ENCODE data around the gene VSTM2B.

The VSTM2B gene

DNA sequence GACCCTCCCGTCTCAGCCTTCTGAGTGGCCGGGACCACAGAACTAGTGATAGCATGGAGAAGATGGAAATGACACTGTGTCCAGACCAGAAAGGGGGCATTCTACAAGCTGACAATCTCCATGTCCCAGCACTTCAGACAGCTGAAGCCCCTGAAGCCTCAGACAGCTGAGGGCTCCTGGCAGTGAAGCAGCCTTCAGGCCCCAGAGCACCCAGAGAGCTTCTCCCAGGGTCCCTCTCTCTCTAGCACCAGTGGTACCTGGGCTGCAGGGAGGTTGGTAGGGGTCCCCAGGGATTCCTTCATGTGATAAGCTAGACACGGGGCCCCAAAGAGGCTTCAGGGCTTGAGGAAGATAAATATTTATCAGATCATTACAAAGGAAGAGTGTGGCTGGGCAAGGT is 72.7 kb downstream of the VSTM2B start:
- peak; percentile 24 for DNase-seq

DNA sequence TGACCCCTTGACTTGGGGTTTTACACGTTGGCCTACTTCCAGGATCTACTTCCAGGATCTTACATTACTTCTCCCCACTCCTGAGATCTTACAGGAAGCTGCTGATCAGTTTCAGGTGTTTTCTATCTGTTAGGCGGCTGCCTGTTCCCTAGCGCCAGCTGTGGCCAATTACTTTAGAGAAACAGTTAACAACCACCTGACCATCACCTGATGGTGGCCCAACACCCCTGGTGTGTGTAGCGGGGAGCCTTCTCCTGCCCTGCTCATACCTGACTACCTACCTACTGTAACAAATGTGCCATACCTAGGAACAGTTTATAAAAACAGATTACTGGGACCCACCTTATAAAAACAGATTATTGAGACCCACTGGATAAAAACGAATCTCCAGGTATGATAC is 77.5 kb downstream of the VSTM2B start:
- DNase-seq = no peak

DNA sequence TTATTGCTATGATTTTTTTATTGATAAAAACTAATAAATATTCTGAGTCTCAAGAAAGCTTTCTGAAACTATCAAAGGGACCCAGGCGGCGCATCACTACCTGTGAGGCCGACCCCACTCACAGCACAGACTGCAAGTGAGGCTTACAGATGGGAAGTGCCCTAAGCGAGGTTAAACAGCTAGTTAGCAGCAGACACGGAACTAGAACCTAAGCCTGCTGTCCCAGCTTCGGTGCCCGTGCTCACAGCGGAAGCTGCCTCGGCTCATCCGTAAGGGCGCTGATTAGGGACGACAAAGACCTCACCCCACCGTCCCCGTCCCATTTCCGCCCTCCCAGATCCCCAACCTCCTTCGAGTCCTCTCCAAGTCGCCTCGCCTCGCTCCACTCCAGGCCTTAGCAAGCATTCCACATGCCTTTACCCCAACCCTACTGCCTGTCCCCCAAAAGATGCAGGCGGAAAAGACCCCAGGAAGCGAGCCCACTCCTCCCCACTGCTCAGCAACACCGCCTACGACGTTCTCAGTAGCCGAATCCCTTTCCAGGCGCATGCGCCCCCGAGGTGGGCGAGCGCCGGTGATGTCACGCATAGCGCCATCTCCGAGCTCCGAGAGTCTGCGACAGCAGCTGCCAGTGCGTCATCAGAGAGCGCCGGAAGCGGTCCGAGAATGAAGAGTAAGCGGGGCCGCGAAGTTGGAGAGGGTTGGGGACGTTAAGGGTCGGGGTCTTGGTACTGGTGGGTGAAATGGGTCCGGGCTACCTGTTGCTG is 80.0 kb downstream of the VSTM2B start, which contains the start of gene POP4:
Gene POP4, plus strand, starts transcription at position 631 of the 767 bp plus-strand sequence. Its CDS starts 36 bp downstream, at position 667.
- peak; percentile 100 for DNase-seq

DNA sequence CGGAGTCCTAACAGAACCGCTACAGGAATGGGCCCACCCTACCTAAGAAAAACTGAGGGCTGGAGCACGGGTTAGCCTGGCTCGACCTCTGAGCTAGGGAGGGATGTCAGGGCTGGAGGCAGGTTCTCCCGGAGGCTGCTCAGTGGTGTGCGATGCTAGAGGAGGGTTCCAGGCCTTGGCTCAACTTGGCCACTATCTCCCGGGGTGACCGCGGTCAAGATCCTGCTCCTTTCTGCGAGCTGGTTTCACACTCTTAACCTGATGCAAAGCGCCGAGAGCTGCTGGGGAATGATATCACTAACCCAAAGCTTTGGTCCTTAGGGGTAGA is 80.6 kb downstream of the VSTM2B start:
- DNase-seq = no peak

DNA sequence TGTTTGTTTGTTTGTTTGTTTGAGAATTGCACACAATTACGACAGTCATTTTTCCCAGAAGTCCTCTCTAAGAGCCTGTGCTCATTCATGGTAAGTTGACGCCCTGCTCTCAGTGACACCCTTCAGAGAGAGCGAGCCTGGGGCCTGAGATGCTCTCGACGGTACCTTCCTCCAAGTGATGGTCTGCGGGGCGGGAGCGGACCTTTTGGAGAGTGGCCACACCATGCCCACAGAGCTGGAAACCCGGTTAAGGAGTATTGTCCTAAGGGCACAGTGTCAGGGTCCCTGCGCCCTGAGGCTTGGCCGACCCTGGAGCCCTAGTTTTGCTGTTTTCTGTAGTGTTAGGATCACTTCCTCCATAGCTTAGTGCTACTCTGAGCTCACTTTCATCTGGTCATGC is 83.8 kb downstream of the VSTM2B start:
- peak; percentile 56 for DNase-seq

DNA sequence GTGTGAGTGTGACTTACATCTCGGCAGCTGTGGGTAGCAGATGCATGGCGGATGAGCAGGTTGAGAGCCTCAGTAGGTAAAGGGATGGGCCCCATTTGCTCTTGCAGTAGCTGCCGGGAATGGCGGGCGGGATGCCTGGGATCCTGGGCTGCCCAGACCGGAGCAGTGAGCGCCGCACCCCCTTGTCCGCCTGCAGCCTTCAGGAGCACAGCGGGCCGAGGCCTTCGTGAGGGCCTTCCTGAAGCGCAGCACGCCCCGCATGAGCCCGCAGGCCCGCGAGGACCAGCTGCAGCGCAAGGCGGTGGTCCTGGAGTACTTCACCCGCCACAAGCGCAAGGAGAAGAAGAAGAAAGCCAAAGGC is 84.4 kb downstream of the VSTM2B start:
- DNase-seq = no peak

DNA sequence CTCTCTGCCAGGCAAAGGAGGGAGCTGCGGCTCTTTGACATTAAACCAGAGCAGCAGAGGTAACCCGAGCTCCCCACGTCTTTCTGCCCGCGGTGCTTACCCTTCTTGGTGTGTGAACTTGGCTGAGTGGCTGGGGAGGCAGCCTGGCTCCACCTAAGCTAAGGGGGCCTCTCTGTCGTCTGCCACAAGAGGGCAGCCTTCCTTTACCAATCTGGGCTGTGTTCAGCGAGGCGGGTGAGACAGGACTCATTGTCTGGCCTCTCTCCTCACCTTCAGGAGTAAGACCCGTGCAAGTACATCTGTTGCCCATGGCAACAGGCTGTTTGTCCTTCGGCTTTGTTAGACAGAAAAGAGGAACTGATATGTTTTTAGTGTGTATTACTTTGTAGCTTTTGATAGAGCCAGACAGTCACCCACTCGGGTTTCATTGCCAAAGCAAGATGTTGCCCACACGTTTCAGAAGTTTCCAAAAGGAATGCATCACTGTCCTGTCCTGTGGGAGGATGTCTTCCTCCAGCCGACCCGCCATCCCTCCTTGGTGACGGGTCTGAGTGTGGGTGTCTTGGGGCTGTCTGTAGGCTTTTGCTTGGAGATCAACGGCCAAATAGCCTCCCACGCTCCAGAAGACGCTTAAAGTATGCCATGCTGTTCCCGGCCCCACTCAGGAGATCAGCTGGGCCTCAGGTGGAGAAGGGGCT is 84.9 kb downstream of the VSTM2B start:
- DNase-seq = peak; percentile 93

DNA sequence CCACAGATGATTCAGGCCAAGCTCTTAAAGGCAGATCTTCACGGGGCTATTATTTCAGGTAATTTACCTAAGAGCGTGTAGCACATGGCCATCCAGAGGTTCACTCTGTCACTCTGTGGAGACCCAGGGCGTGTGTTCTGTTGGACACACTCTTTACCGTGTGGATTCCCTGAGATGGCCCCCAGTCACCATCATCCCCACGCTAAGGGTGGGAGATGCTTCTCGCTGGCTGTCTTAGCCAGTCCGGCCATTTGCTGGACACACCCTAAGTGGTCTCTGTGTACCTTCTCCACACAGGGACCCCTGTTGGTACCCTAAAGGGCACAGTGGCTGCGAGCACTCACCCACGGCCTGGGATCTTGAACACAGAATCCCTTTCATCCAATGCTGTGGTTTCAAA is 86.3 kb downstream of the VSTM2B start:
- DNase-seq = no peak

DNA sequence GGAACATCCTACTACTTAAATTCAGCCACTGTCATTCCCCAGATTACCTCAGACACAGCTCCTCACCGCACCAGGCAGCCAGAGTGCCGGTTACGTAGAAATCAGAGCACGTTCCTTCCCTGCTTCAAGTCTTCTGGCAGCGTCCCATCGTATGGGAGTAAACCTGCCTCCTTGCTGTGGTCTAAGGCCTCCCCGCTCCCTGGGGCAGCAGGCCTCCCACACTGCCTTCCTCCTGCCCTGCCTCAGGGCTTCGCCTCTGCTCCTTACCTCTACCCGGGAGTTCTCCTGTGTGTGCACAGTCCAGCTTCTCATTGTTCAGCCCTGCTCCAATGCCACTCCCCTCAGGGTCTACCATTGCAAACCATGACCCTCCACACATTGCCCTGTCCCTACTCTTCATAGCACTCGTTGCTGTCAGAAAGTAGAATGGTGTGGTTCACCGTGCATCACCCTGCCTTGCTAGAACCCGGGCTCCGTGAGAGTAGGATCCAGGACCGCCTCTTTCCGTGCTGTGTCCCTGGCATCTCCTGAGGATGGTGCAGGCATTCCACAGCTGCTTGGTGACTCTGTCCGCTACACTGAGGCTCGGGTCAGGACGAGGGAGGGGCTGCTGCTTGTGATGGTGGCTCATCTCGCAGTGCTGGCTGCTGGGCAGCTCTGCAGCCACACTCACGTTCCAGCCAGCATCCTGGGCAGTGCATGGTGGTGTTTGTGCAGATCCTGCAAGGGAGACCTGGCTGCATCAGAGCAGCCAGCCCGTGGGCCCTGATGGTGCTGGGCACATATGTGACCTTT is 87.2 kb downstream of the VSTM2B start:
- no peak for DNase-seq

DNA sequence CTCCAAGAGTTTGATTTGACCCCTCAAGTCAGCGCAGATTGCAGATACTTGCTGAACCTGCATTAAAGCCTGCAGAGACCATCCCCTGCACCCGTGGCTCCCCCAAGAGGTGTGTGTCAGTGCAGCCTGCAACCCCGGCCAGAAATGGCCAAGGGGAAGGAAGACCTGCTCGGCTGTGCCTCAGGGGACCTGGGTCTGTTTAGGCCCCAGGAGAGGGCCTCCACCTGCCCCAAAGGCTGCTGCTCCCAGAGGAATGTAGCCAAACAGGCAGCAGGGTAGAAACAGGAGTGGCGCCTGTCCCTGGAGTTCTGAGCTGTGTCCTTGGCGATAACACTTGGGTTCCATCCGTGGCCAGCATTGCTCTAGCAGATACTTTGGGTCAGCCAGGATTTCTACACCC is 88.3 kb downstream of the VSTM2B start:
- no peak for DNase-seq

Measured in activated effector memory CD4-positive, alpha-beta T cell treated with anti-CD3 and anti-CD28 coated beads, Interleukin-2, amount 50 U/mL, for 16 hours (primary cell).